Vagina (tissue), 2 donors: ENCODE results near the gene SRGAP2.
"Not testable (repeated sequence)": the region's sequence is repeated elsewhere in the genome, so short reads cannot be mapped to it uniquely, and the experiment has no call there.

Experiments used
- POLR2A ChIP-seq, 2 donors: fragments of 450-650 bp; IDR thresholded peaks; one replicate each; pipeline ENCODE4 v1.6.1; 2017; ENCODE audit warnings: antibody characterized with exemption in 2 of 2, mild to moderate bottlenecking in 2 of 2, moderate library complexity in 2 of 2
- POLR2AphosphoS5 ChIP-seq, 2 donors: sonication (generic); formaldehyde crosslinking; IDR thresholded peaks; one replicate each; pipeline ENCODE4 v1.9.0; 2017; ENCODE audit warnings: antibody characterized with exemption in 2 of 2, mild to moderate bottlenecking in 2 of 2, low read depth in 1 of 2; ENCODE audit not compliant: insufficient read depth in 1 of 2
- TF ChIP-seq, protein P1 (sequence below), 3 experiments: fragments of 450-650 bp in 2 of 3; fragments of 200-600 bp in 1 of 3; sonication (generic) in 1 of 3; IDR thresholded peaks; one replicate each; pipeline ENCODE4 v1.5.1; 2017 to 2019; ENCODE audit warnings: antibody characterized with exemption in 3 of 3, mild to moderate bottlenecking in 2 of 3, moderate library complexity in 2 of 3

DNA sequence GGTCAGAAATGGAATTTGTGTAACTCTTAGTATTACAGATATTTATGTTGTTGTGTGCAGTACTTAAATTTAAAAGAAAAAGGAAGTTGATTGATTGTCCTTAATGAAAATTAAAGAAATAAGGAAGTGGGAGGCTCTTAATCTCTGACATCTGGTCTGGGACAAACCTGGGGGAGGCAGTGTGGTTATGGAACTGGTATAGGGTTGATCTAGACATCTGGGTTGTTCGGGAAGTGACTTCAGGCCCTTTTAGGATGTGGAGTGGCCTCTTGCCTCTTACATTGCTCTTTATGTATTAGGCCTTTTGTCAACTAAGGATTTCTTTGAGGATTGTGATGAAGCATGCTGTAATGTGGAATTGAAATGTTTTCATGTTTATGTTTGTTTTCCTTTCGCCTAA, 15.4 kb downstream of the SRGAP2 start:
- not testable (repeated sequence) for TF ChIP-seq POLR2A (IDR thresholded peaks at IDR 0.05); POLR2AphosphoS5 (IDR thresholded peaks at IDR 0.05; ENCODE audit: insufficient read depth in 1 of 2, low read depth in 1 of 2)
- TF ChIP-seq, protein P1, sequence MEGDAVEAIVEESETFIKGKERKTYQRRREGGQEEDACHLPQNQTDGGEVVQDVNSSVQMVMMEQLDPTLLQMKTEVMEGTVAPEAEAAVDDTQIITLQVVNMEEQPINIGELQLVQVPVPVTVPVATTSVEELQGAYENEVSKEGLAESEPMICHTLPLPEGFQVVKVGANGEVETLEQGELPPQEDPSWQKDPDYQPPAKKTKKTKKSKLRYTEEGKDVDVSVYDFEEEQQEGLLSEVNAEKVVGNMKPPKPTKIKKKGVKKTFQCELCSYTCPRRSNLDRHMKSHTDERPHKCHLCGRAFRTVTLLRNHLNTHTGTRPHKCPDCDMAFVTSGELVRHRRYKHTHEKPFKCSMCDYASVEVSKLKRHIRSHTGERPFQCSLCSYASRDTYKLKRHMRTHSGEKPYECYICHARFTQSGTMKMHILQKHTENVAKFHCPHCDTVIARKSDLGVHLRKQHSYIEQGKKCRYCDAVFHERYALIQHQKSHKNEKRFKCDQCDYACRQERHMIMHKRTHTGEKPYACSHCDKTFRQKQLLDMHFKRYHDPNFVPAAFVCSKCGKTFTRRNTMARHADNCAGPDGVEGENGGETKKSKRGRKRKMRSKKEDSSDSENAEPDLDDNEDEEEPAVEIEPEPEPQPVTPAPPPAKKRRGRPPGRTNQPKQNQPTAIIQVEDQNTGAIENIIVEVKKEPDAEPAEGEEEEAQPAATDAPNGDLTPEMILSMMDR (IDR thresholded peaks at IDR 0.05): not testable (repeated sequence)
